ENCODE measurements around the gene ITGAV.

Gene ITGAV

GRCh38 chr2:186573531-186573930 lies 16.3 kb upstream of the ITGAV start:
- no peak overlapping the region for H3K4me3 ChIP-seq (replicated peaks; ENCODE audit: low read depth, low read length)
- DNase-seq (ENCODE audit: extremely low read depth, low read depth): no peak
- no peak for TF ChIP-seq CTCF (IDR thresholded peaks at IDR 0.05; ENCODE audit: low read depth, low read length, missing control alignments)

DNA sequence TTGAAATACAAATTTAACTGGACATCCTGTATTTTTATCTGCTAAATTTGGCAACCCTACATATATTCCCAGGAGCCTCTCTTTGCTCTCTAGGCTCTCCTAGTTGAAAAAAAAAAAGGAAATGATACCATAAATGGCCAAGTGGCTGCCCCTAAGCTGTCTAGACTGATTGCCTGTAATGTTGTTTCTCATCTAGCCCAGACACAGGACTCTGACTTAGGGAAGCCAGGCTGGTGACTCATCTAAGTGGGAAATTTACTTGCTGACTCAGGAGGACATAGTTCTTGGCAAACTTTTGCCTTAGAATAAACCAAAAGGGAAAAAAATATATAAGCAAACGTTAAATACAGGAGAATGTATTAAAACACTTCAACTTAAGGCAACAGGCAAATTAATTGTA lies 14.6 kb upstream of the ITGAV start:
- peak; percentile 97 for DNase-seq (ENCODE audit: extremely low read depth, low read depth)
- H3K4me3 ChIP-seq (replicated peaks; ENCODE audit: low read depth, low read length): no peak overlapping the region
- TF ChIP-seq CTCF (IDR thresholded peaks at IDR 0.05; ENCODE audit: low read depth, low read length, missing control alignments): no peak

GRCh38 chr2:186575856-186576255 lies 14.0 kb upstream of the ITGAV start:
- no peak overlapping the region for H3K4me3 ChIP-seq (replicated peaks; ENCODE audit: low read depth, low read length)
- TF ChIP-seq CTCF (IDR thresholded peaks at IDR 0.05; ENCODE audit: low read depth, low read length, missing control alignments): no peak
- DNase-seq (ENCODE audit: extremely low read depth, low read depth): no peak

DNA sequence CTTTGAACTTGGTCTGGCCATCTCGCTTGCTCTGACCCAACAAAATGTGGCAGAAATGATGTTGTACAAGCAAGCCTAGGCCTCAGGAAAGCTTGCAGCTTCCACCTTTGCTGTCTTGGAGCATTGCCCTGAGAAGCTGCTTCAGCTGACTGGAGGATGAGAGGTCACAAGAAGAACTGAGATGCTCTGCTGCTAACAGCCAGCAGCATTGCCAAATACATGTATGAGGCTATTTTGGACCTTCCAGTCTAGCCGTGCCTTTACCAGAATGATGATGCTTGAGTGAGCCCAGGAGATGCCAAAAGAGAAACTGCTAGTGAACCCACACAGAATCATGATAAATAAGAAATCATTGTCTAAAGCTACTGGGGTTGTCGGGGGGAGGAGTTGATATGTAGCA lies 13.2 kb upstream of the ITGAV start:
- no peak for DNase-seq (ENCODE audit: extremely low read depth, low read depth)
- TF ChIP-seq CTCF (IDR thresholded peaks at IDR 0.05; ENCODE audit: low read depth, low read length, missing control alignments): no peak
- H3K4me3 ChIP-seq (replicated peaks; ENCODE audit: low read depth, low read length): no peak overlapping the region

DNA sequence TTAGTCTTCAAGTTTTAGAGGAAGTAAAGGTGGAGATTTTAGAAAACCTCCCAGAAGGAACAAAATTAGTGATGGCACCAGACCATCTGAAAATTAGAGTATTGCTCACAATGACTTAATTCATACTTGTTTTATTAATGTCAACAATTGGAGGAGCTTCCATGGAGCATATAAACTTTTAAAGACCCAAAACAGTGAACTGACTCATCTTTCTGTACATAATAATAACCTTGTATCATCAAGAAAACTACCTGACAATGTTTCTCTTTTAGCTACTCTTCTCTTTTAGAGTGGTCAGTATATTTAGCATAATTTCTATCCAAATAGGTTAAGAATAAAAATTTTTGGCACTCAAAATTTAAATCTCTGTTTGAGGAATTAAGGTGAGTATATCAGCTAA lies 7.2 kb upstream of the ITGAV start:
- DNase-seq (ENCODE audit: extremely low read depth, low read depth): no peak
- TF ChIP-seq CTCF (IDR thresholded peaks at IDR 0.05; ENCODE audit: low read depth, low read length, missing control alignments): no peak
- no peak overlapping the region for H3K4me3 ChIP-seq (replicated peaks; ENCODE audit: low read depth, low read length)

DNA sequence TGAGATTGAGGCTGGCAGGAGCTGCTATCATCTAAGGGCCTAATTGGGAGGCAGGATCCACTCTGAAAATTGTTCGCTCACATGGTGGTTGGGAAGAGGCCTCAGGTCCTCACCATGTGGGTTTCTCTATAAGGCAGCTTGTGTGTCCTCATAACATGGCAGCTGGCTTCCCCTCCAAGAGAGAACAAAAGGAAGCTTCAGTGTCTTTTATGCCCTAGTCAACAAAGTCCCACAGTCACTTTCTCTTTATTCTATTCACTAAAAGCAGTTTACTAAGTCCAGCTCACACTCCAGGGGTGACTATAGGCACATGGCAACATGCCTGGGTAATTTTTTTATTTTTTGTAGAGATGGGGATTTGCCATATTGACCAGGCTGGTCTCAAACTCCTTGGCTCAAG lies 5.8 kb upstream of the ITGAV start:
- H3K4me3 ChIP-seq (replicated peaks; ENCODE audit: low read depth, low read length): no peak overlapping the region
- no peak for DNase-seq (ENCODE audit: extremely low read depth, low read depth)
- no peak for TF ChIP-seq CTCF (IDR thresholded peaks at IDR 0.05; ENCODE audit: low read depth, low read length, missing control alignments)

DNA sequence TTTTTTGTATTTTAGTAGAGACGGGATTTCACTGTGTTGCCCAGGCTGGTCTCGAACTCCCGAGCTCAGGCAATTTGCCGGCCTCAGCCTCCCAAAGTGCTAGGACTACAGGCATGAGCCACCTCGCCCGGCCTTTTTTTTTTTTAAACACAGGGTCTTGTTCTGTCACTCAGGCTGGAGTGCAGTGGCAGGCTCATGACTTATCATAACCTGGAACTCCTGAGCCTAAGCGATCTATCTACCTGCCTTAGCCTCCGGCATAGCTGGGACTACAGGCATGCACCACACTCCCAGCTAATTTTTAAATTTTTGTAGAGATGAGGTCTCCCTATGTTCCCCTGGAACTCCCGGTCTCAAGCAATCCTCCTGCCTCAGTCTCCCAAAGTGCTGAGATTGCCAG lies 1.4 kb upstream of the ITGAV start:
- no peak overlapping the region for H3K4me3 ChIP-seq (replicated peaks; ENCODE audit: low read depth, low read length)
- no peak for TF ChIP-seq CTCF (IDR thresholded peaks at IDR 0.05; ENCODE audit: low read depth, low read length, missing control alignments)
- DNase-seq (ENCODE audit: extremely low read depth, low read depth): no peak
